ENCODE measurements around the gene SF3B2. TPM values are rescaled to one million over a fixed set of nuclear protein-coding genes. Genes with fewer than 3 reads are reported as not detected.

Gene SF3B2
- total and polyA plus RNA-seq, 9 of the 15 experiments (the other 6 are each of a cell fraction or from before 2014, with no cell fraction given), result 58.3 to 248 (median 157) TPM

GRCh38 chr11:66012946-66013761, 39.0 kb upstream of the SF3B2 start:
- ATAC-seq (peak; percentile 58), FAIRE-seq (peak; percentile 85), DNase-seq (ENCODE audit: extremely low read depth in 1 of 4, low spot score in 3 of 4) (peak; percentile 41 to 68 (median 56))
- no peaks in the 10 kb centered on the region for H3K27me3 ChIP-seq (ENCODE audit: control insufficient read depth in 2 of 2, insufficient read depth in 2 of 2, low read length in 2 of 2)
- H3K4me2 ChIP-seq (ENCODE audit: insufficient read depth, low read length), result peak overlapping the region; percentile 49
- in situ Hi-C loops (cut with MboI), result no loop called here
- H3K4me1 ChIP-seq (replicated peaks in 1 of 2; ENCODE audit: control insufficient read depth in 2 of 2, insufficient read depth in 2 of 2, low read length in 2 of 2), result peaks cover 21 to 58% of the 10 kb centered on the region in 2 experiments
- no peak overlapping the region for H3K4me3 ChIP-seq
- ChIA-PET POLR2A (interaction anchor here (0.6 to 2.2 kb wide), 8 partner anchors 8 to 407 kb away, joined by 3 to 9 read pairs (median 4); partner anchors contain the start of genes BANF1, CCDC85B and FOSL1), CTCF (ENCODE audit: low intra/inter-chr PET ratio) (interaction anchor here (0.6 kb wide), 1 partner anchor 63 kb away, joined by 3 read pairs; no protein-coding TSS in a partner anchor)
- H3K79me2 ChIP-seq (ENCODE audit: control insufficient read depth, insufficient read depth, low read length), result no peaks in the 10 kb centered on the region
- WGBS (ENCODE audit: insufficient coverage, low coverage, missing lambda C conversion rate), result 4% methylated on average over 12 of the region's 12 CpGs
- H2AFZ ChIP-seq (ENCODE audit: low read depth, low read length), result peak overlapping the region; percentile 23; the same call in 1 of the 2 replicates
- no peaks in the 10 kb centered on the region for H3K36me3 ChIP-seq (ENCODE audit: control insufficient read depth, insufficient read depth, low read length)
- peak overlapping the region in 1 of 2 experiments; percentile 62; a peak in 1 of 4 replicates for H3K9ac ChIP-seq (ENCODE audit: insufficient read depth in 1 of 2, low read depth in 2 of 2, low read length in 2 of 2)
- intact Hi-C loops (cut with micrococcal nuclease), result no loop called here
- no peaks in the 10 kb centered on the region for H4K20me1 ChIP-seq (replicated peaks; ENCODE audit: control insufficient read depth, insufficient read depth, low read length)
- H3K27ac ChIP-seq (ENCODE audit: extremely low read depth, low read depth, low read length), result no peak overlapping the region
- no TSS peak for BruUV-seq (replicated peaks)
- no peaks in the 10 kb centered on the region for H3K9me3 ChIP-seq (replicated peaks; ENCODE audit: control insufficient read depth, insufficient read depth, low read depth, low read length)
- no peaks in the 10 kb centered on the region for H3K9me1 ChIP-seq (ENCODE audit: control insufficient read depth, insufficient read depth, low read length)
- TF ChIP-seq ZNF143 (CRISPR knock-in tag; IDR thresholded peaks at IDR 0.05), result peak; percentile 58
- TF ChIP-seq TEAD4 (IDR thresholded peaks at IDR 0.05; ENCODE audit: low read length), result peak; percentile 43; the same call in 1 of the 2 replicates
- TF ChIP-seq TEAD4 (CRISPR knock-in tag; IDR thresholded peaks at IDR 0.05; ENCODE audit: borderline replicate concordance), result 0 out of 2 replicates have a peak, but pooled peaks have one; percentile 72
- TF ChIP-seq DDX20 (tag; IDR thresholded peaks at IDR 0.05; ENCODE audit: low read depth), result no peak
- TF ChIP-seq TCF3 (CRISPR knock-in tag; IDR thresholded peaks at IDR 0.05), result peak; percentile 26; the same call in 1 of the 2 replicates
- TF ChIP-seq, protein P1, sequence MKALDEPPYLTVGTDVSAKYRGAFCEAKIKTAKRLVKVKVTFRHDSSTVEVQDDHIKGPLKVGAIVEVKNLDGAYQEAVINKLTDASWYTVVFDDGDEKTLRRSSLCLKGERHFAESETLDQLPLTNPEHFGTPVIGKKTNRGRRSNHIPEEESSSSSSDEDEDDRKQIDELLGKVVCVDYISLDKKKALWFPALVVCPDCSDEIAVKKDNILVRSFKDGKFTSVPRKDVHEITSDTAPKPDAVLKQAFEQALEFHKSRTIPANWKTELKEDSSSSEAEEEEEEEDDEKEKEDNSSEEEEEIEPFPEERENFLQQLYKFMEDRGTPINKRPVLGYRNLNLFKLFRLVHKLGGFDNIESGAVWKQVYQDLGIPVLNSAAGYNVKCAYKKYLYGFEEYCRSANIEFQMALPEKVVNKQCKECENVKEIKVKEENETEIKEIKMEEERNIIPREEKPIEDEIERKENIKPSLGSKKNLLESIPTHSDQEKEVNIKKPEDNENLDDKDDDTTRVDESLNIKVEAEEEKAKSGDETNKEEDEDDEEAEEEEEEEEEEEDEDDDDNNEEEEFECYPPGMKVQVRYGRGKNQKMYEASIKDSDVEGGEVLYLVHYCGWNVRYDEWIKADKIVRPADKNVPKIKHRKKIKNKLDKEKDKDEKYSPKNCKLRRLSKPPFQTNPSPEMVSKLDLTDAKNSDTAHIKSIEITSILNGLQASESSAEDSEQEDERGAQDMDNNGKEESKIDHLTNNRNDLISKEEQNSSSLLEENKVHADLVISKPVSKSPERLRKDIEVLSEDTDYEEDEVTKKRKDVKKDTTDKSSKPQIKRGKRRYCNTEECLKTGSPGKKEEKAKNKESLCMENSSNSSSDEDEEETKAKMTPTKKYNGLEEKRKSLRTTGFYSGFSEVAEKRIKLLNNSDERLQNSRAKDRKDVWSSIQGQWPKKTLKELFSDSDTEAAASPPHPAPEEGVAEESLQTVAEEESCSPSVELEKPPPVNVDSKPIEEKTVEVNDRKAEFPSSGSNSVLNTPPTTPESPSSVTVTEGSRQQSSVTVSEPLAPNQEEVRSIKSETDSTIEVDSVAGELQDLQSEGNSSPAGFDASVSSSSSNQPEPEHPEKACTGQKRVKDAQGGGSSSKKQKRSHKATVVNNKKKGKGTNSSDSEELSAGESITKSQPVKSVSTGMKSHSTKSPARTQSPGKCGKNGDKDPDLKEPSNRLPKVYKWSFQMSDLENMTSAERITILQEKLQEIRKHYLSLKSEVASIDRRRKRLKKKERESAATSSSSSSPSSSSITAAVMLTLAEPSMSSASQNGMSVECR (CRISPR knock-in tag; IDR thresholded peaks at IDR 0.05), result peak; percentile 59; the same call in 1 of the 2 replicates
- TF ChIP-seq JUN (IDR thresholded peaks at IDR 0.05; ENCODE audit: borderline replicate concordance, low read depth, low read length), result 0 out of 2 replicates have a peak, but pooled peaks have one; percentile 18
- 0 out of 2 replicates have a peak, but pooled peaks have one; percentile 72 for TF ChIP-seq JUN (CRISPR knock-in tag; IDR thresholded peaks at IDR 0.05; ENCODE audit: borderline replicate concordance)
- peak; percentile 30 for TF ChIP-seq RBBP5 (IDR thresholded peaks at IDR 0.05; ENCODE audit: borderline replicate concordance, insufficient read depth, low read length, poor library complexity, severe bottlenecking)
- 0 out of 2 replicates have a peak, but pooled peaks have one; percentile 9 for TF ChIP-seq ESRRA (IDR thresholded peaks at IDR 0.05; ENCODE audit: borderline replicate concordance, low read depth)

Measured in K562 (cell line).